ENCODE measurements around the gene ATAD3A. TPM values are rescaled to one million over a fixed set of nuclear protein-coding genes. Genes with fewer than 3 reads are reported as not detected.

The ATAD3A gene
- total and polyA plus RNA-seq, 2 experiments from 2014 or later, result 16.7 to 46.7 TPM

- no peaks in the 10 kb centered on the region for H3K9me3 ChIP-seq (ENCODE audit: low read depth)
- H3K27me3 ChIP-seq, result no peaks in the 10 kb centered on the region
- no peak overlapping the region for H3K4me2 ChIP-seq
- TF ChIP-seq EZH2phosphoT487 (IDR thresholded peaks at IDR 0.05; ENCODE audit: low read depth, severe bottlenecking, unreplicated experiment) (no peak), CTCF (IDR thresholded peaks at IDR 0.05; ENCODE audit: poor library complexity) (no peak), EZH2 (IDR thresholded peaks at IDR 0.05; ENCODE audit: borderline replicate concordance) (no peak)
- WGBS (ENCODE audit: low lambda C conversion rate, missing lambda C conversion rate), result 95% methylated on average over 31 of the region's 31 CpGs
- H3K4me3 ChIP-seq, result no peak overlapping the region
- no peak overlapping the region for H3K27ac ChIP-seq
- H3K36me3 ChIP-seq (replicated peaks; ENCODE audit: insufficient read depth, low read depth), result no peaks in the 10 kb centered on the region
- no peak overlapping the region for H2AFZ ChIP-seq
- DNase-seq (ENCODE audit: low spot score), result no peak
- no peaks in the 10 kb centered on the region for H3K9me2 ChIP-seq (replicated peaks; ENCODE audit: insufficient read depth)
- H3K4me1 ChIP-seq (ENCODE audit: insufficient read depth), result no peaks in the 10 kb centered on the region
- peaks cover 88% of the 10 kb centered on the region for H4K20me1 ChIP-seq (ENCODE audit: insufficient read depth, poor library complexity, severe bottlenecking)
- peaks cover 97% of the 10 kb centered on the region for H3K79me2 ChIP-seq
Measured at GRCh38 chr1:1567152-1567875, 55.4 kb downstream of the ATAD3A start.

- no peaks in the 10 kb centered on the region for H3K9me2 ChIP-seq (replicated peaks; ENCODE audit: insufficient read depth)
- TF ChIP-seq EZH2 (IDR thresholded peaks at IDR 0.05; ENCODE audit: borderline replicate concordance) (no peak), EZH2phosphoT487 (IDR thresholded peaks at IDR 0.05; ENCODE audit: low read depth, severe bottlenecking, unreplicated experiment) (no peak), CTCF (IDR thresholded peaks at IDR 0.05; ENCODE audit: poor library complexity) (no peak)
- no peak overlapping the region for H3K4me3 ChIP-seq
- no peak overlapping the region for H3K27ac ChIP-seq
- no peak for DNase-seq (ENCODE audit: low spot score)
- WGBS (ENCODE audit: low lambda C conversion rate, missing lambda C conversion rate), result 73% methylated on average over 10 of the region's 10 CpGs
- no peaks in the 10 kb centered on the region for H3K27me3 ChIP-seq
- H3K4me1 ChIP-seq (ENCODE audit: insufficient read depth), result no peaks in the 10 kb centered on the region
- no peaks in the 10 kb centered on the region for H3K36me3 ChIP-seq (replicated peaks; ENCODE audit: insufficient read depth, low read depth)
- no peaks in the 10 kb centered on the region for H3K9me3 ChIP-seq (ENCODE audit: low read depth)
- no peak overlapping the region for H2AFZ ChIP-seq
- no peak overlapping the region for H3K4me2 ChIP-seq
- H4K20me1 ChIP-seq (ENCODE audit: insufficient read depth, poor library complexity, severe bottlenecking), result peaks cover 90% of the 10 kb centered on the region
- peaks cover 99% of the 10 kb centered on the region for H3K79me2 ChIP-seq
Measured at GRCh38 chr1:1567891-1568291, 55.9 kb downstream of the ATAD3A start.

- H3K27ac ChIP-seq, result no peak overlapping the region
Measured at GRCh38 chr1:1569341-1569740, 57.4 kb downstream of the ATAD3A start.

More at GRCh38 chr1:1569341-1569740, 57.4 kb downstream of the ATAD3A start:
- no peak overlapping the region for H3K4me3 ChIP-seq
- no peaks in the 10 kb centered on the region for H3K9me2 ChIP-seq (replicated peaks; ENCODE audit: insufficient read depth)
- peaks cover 98% of the 10 kb centered on the region for H3K79me2 ChIP-seq
- no peaks in the 10 kb centered on the region for H3K36me3 ChIP-seq (replicated peaks; ENCODE audit: insufficient read depth, low read depth)
- TF ChIP-seq EZH2 (IDR thresholded peaks at IDR 0.05; ENCODE audit: borderline replicate concordance), result no peak
- no peak for TF ChIP-seq EZH2phosphoT487 (IDR thresholded peaks at IDR 0.05; ENCODE audit: low read depth, severe bottlenecking, unreplicated experiment)
- no peak for TF ChIP-seq CTCF (IDR thresholded peaks at IDR 0.05; ENCODE audit: poor library complexity)
- no peaks in the 10 kb centered on the region for H3K9me3 ChIP-seq (ENCODE audit: low read depth)
- no peak for DNase-seq (ENCODE audit: low spot score)
- no peak overlapping the region for H2AFZ ChIP-seq
- H3K4me2 ChIP-seq, result no peak overlapping the region
- H4K20me1 ChIP-seq (ENCODE audit: insufficient read depth, poor library complexity, severe bottlenecking), result peaks cover 81% of the 10 kb centered on the region
- H3K4me1 ChIP-seq (ENCODE audit: insufficient read depth), result no peaks in the 10 kb centered on the region
- H3K27me3 ChIP-seq, result no peaks in the 10 kb centered on the region
- 89% methylated on average over 7 of the region's 7 CpGs for WGBS (ENCODE audit: low lambda C conversion rate, missing lambda C conversion rate)

Measured in hepatocyte (in vitro differentiated cells).